Measurements from ENCODE around the gene PRKG1.

PRKG1 gene

GRCh38 chr10:51117794-51118193 is 43.5 kb downstream of the PRKG1 start:
- no peaks in the 10 kb centered on the region for H3K9me3 Mint-ChIP-seq
- no peaks in the 10 kb centered on the region for H3K27me3 Mint-ChIP-seq
- DNase-seq = no peak
- H3K27ac Mint-ChIP-seq = no peak overlapping the region
- no peaks in the 10 kb centered on the region for H3K36me3 Mint-ChIP-seq (ENCODE audit: low read depth)
- H3K4me1 Mint-ChIP-seq (ENCODE audit: low read depth) = no peaks in the 10 kb centered on the region
- H3K4me3 Mint-ChIP-seq = no peak overlapping the region

DNA sequence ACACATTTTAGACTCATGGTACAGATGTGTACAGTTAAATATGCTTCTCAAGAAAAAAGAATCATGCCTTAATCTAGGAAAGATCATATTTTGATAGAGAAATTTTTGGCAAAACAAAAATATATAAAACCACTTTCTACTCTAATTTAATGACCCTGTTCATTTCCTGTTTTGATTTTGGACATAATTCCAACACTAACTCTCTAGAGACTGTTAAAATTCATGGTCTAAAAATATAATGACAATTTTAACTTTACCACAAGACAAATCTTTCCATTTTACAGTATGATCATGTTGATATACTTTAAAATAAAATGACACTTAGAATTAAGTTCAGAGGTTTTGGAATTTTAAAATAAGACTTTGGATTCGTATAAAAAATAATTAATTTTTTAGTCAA is 45.2 kb downstream of the PRKG1 start:
- H3K27ac Mint-ChIP-seq = no peak overlapping the region
- no peak overlapping the region for H3K4me3 Mint-ChIP-seq
- no peak for DNase-seq
- H3K36me3 Mint-ChIP-seq (ENCODE audit: low read depth) = no peaks in the 10 kb centered on the region
- no peaks in the 10 kb centered on the region for H3K4me1 Mint-ChIP-seq (ENCODE audit: low read depth)
- H3K27me3 Mint-ChIP-seq = no peaks in the 10 kb centered on the region
- no peaks in the 10 kb centered on the region for H3K9me3 Mint-ChIP-seq

GRCh38 chr10:51121861-51122260 is 47.6 kb downstream of the PRKG1 start:
- H3K4me1 Mint-ChIP-seq (ENCODE audit: low read depth) = no peaks in the 10 kb centered on the region
- no peak overlapping the region for H3K4me3 Mint-ChIP-seq
- no peak for DNase-seq
- H3K9me3 Mint-ChIP-seq = no peaks in the 10 kb centered on the region
- no peaks in the 10 kb centered on the region for H3K36me3 Mint-ChIP-seq (ENCODE audit: low read depth)
- H3K27ac Mint-ChIP-seq = no peak overlapping the region
- no peaks in the 10 kb centered on the region for H3K27me3 Mint-ChIP-seq

DNA sequence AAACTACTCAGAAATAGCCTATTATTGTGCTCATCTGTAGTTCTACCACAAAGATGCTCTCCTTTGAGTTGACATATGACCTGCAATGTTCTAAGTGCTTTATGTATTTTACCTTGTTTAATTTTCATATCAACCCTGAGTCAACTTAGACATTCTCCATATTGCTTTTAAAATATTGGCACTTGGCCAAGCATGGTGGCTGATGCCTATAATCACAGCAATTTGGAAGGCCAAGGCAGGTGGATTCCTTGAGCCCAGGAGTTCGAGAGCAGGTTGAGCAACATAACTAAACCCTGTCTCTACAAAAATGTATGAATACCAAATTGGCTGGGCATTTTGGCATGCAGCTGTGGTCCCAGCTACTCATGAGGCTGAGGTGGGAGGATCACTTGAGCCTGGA is 50.6 kb downstream of the PRKG1 start:
- Mint-ChIP-seq H3K27me3 (no peaks in the 10 kb centered on the region), H3K4me1 (ENCODE audit: low read depth) (no peaks in the 10 kb centered on the region), H3K36me3 (ENCODE audit: low read depth) (no peaks in the 10 kb centered on the region), H3K27ac (no peak overlapping the region), H3K4me3 (no peak overlapping the region), H3K9me3 (no peaks in the 10 kb centered on the region)
- no peak for DNase-seq

GRCh38 chr10:51125518-51125917 is 51.2 kb downstream of the PRKG1 start:
- Mint-ChIP-seq H3K27me3 (no peaks in the 10 kb centered on the region), H3K9me3 (no peaks in the 10 kb centered on the region), H3K4me1 (ENCODE audit: low read depth) (no peaks in the 10 kb centered on the region), H3K4me3 (no peak overlapping the region), H3K27ac (no peak overlapping the region), H3K36me3 (ENCODE audit: low read depth) (no peaks in the 10 kb centered on the region)
- no peak for DNase-seq

DNA sequence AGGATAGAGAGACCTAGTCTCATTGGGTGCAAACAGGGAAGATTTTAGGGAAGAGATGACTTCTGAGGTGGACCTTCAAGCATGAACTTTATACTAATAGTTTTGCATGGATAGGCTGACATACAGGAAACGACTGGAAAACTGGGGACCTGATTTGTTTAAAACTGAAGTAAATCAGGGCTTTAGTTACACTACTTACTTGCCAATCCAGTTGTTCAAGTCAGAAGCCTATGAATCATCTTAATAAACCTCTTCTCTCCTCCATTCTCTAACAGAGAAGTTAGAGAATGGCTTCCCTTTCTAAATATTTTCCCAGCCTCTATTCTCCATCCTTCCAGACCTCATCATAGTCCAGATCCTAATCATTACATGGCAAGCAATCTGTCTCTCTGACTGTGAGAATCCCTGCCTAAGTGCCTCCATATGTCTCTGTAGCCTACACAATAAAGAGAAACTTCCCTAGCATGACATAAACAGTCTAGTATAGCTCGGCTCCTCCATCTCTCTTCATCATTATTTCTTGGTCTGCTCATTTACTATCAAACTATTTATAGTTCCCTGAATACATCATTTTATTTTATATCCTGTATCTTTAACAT is 55.8 kb downstream of the PRKG1 start:
- H3K9me3 Mint-ChIP-seq = no peaks in the 10 kb centered on the region
- DNase-seq = no peak
- no peaks in the 10 kb centered on the region for H3K4me1 Mint-ChIP-seq (ENCODE audit: low read depth)
- H3K27me3 Mint-ChIP-seq = no peaks in the 10 kb centered on the region
- no peak overlapping the region for H3K27ac Mint-ChIP-seq
- no peaks in the 10 kb centered on the region for H3K36me3 Mint-ChIP-seq (ENCODE audit: low read depth)
- H3K4me3 Mint-ChIP-seq = no peak overlapping the region

GRCh38 chr10:51137756-51138529 is 63.7 kb downstream of the PRKG1 start:
- H3K4me3 Mint-ChIP-seq = no peak overlapping the region
- no peaks in the 10 kb centered on the region for H3K27me3 Mint-ChIP-seq
- H3K27ac Mint-ChIP-seq = no peak overlapping the region
- H3K4me1 Mint-ChIP-seq (ENCODE audit: low read depth) = no peaks in the 10 kb centered on the region
- no peak for DNase-seq
- no peaks in the 10 kb centered on the region for H3K36me3 Mint-ChIP-seq (ENCODE audit: low read depth)
- H3K9me3 Mint-ChIP-seq = no peaks in the 10 kb centered on the region

- Mint-ChIP-seq H3K4me3 (no peak overlapping the region), H3K9me3 (no peaks in the 10 kb centered on the region), H3K27me3 (no peaks in the 10 kb centered on the region), H3K36me3 (ENCODE audit: low read depth) (no peaks in the 10 kb centered on the region), H3K27ac (no peak overlapping the region), H3K4me1 (ENCODE audit: low read depth) (no peaks in the 10 kb centered on the region)
- DNase-seq = no peak
Observed at GRCh38 chr10:51139176-51139575, 64.9 kb downstream of the PRKG1 start.

DNA sequence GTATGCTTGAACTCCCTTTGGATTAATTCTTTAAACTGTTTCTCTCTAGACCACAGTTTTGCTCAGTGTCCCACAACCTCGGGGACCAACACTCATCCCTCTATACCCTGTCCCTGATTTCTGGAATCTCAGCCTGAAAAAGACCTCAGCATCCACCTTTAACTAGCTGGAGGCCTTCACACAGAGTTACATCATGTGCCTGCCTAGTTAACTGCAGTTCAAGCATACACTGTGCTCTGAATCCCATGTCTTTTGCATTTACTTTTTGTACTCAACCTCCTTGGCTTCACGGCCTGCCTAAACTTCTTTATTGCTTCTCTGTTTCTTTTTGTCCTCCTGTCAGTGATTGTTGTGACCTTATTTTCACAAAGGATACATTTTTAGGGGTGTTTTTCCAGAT is 66.7 kb downstream of the PRKG1 start:
- Mint-ChIP-seq H3K9me3 (no peaks in the 10 kb centered on the region), H3K4me3 (no peak overlapping the region), H3K4me1 (ENCODE audit: low read depth) (no peaks in the 10 kb centered on the region), H3K27me3 (no peaks in the 10 kb centered on the region), H3K36me3 (ENCODE audit: low read depth) (no peaks in the 10 kb centered on the region), H3K27ac (no peak overlapping the region)
- DNase-seq = no peak

- Mint-ChIP-seq H3K27ac (no peak overlapping the region), H3K27me3 (no peaks in the 10 kb centered on the region), H3K9me3 (no peaks in the 10 kb centered on the region), H3K36me3 (ENCODE audit: low read depth) (no peaks in the 10 kb centered on the region), H3K4me3 (no peak overlapping the region), H3K4me1 (ENCODE audit: low read depth) (no peaks in the 10 kb centered on the region)
- no peak for DNase-seq
Observed at GRCh38 chr10:51144161-51144781, 70.0 kb downstream of the PRKG1 start.

- Mint-ChIP-seq H3K27ac (no peak overlapping the region), H3K4me1 (ENCODE audit: low read depth) (no peaks in the 10 kb centered on the region), H3K27me3 (no peaks in the 10 kb centered on the region), H3K36me3 (ENCODE audit: low read depth) (no peaks in the 10 kb centered on the region), H3K9me3 (no peaks in the 10 kb centered on the region), H3K4me3 (no peak overlapping the region)
- no peak for DNase-seq
Observed at GRCh38 chr10:51145375-51145774, 71.1 kb downstream of the PRKG1 start.

DNA sequence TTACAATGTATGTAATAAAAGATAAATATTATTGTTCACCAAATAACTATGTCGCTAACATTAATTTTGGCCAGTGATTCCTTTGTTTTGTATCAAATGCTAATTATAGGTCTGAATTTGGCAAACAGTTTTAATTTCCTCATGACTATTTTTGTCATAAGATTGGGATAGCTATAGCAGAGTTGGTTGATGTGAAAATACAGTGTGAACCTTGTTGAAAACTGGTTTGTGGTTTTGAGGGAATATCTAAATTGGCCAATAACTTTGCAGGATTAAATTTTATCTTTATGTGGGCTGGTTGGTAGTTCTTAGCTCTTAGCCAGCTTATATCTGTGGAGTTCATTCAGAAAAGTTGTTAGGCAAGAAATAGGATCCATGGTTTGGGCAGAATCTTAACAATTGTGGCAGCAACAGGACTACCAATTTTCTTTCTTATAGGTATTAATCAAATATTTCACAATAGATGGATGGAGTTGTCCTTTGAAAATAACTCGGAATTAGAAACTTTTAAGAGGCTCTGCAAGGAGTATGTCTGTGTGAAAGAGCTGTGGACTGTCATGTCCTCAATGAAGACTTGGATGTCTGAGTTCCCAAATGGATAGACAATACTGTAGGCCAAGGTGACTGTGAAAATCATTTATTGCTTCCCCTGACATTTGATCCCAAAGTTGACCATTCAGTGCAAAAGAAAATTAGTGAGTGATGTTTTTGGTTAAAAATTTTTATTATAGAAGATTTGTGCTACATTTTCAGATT is 73.5 kb downstream of the PRKG1 start:
- Mint-ChIP-seq H3K27ac (no peak overlapping the region), H3K36me3 (ENCODE audit: low read depth) (no peaks in the 10 kb centered on the region), H3K4me1 (ENCODE audit: low read depth) (no peaks in the 10 kb centered on the region), H3K4me3 (no peak overlapping the region), H3K27me3 (no peaks in the 10 kb centered on the region), H3K9me3 (no peaks in the 10 kb centered on the region)
- DNase-seq = no peak

GRCh38 chr10:51156926-51157325 is 82.6 kb downstream of the PRKG1 start:
- DNase-seq = no peak
- H3K27ac Mint-ChIP-seq = no peak overlapping the region
- no peaks in the 10 kb centered on the region for H3K9me3 Mint-ChIP-seq
- H3K27me3 Mint-ChIP-seq = no peaks in the 10 kb centered on the region
- H3K4me3 Mint-ChIP-seq = no peak overlapping the region
- no peaks in the 10 kb centered on the region for H3K4me1 Mint-ChIP-seq (ENCODE audit: low read depth)
- H3K36me3 Mint-ChIP-seq (ENCODE audit: low read depth) = no peaks in the 10 kb centered on the region

- Mint-ChIP-seq H3K9me3 (no peaks in the 10 kb centered on the region), H3K4me1 (ENCODE audit: low read depth) (no peaks in the 10 kb centered on the region), H3K36me3 (ENCODE audit: low read depth) (no peaks in the 10 kb centered on the region), H3K27ac (no peak overlapping the region), H3K4me3 (no peak overlapping the region), H3K27me3 (no peaks in the 10 kb centered on the region)
- no peak for DNase-seq
Observed at GRCh38 chr10:51158832-51159231, 84.5 kb downstream of the PRKG1 start.

- Mint-ChIP-seq H3K36me3 (ENCODE audit: low read depth) (no peaks in the 10 kb centered on the region), H3K9me3 (no peaks in the 10 kb centered on the region), H3K4me1 (ENCODE audit: low read depth) (no peaks in the 10 kb centered on the region), H3K27me3 (no peaks in the 10 kb centered on the region), H3K4me3 (no peak overlapping the region), H3K27ac (no peak overlapping the region)
- DNase-seq = no peak
Observed at GRCh38 chr10:51159841-51160240, 85.6 kb downstream of the PRKG1 start.
